ENCODE results near the gene FMO4.

FMO4 gene

DNA sequence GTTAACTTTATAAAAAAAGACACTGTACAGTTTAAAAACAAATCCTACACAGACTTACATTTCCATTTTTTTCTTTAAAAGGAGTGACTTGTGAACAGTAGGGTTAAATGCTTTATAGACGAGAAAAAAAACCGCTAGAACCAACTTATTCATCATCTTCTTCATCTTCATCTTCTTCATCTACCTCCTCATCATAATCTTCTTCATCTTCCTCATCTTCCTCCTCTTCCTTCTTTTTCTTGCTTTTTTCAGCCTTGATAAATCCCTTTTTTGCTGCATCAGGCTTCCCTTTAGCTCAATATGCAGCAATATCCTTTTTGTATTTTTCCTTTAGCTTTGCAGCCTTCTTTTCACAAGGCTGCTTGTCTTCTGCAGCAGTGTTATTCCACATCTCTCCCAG lies 43.2 kb upstream of the FMO4 start:
- TF ChIP-seq ZBTB7A (IDR thresholded peaks at IDR 0.05; ENCODE audit: low read depth): no peak
- no peak for TF ChIP-seq CEBPB (IDR thresholded peaks at IDR 0.05)
- no peak for TF ChIP-seq FOXM1 (IDR thresholded peaks at IDR 0.05; ENCODE audit: borderline replicate concordance, low read depth)
- TF ChIP-seq, protein P1, sequence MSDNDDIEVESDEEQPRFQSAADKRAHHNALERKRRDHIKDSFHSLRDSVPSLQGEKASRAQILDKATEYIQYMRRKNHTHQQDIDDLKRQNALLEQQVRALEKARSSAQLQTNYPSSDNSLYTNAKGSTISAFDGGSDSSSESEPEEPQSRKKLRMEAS (IDR thresholded peaks at IDR 0.05): no peak
- TF ChIP-seq TAF1 (IDR thresholded peaks at IDR 0.05; ENCODE audit: low read depth): no peak
- TF ChIP-seq EGR1 (IDR thresholded peaks at IDR 0.05): no peak
- no peak for TF ChIP-seq TCF12 (IDR thresholded peaks at IDR 0.05; ENCODE audit: low read depth)
- TF ChIP-seq YY1 (IDR thresholded peaks at IDR 0.05; ENCODE audit: low read depth): no peak
- no peak for TF ChIP-seq RAD21 (IDR thresholded peaks at IDR 0.05; ENCODE audit: low read depth)
- TF ChIP-seq, protein P2, sequence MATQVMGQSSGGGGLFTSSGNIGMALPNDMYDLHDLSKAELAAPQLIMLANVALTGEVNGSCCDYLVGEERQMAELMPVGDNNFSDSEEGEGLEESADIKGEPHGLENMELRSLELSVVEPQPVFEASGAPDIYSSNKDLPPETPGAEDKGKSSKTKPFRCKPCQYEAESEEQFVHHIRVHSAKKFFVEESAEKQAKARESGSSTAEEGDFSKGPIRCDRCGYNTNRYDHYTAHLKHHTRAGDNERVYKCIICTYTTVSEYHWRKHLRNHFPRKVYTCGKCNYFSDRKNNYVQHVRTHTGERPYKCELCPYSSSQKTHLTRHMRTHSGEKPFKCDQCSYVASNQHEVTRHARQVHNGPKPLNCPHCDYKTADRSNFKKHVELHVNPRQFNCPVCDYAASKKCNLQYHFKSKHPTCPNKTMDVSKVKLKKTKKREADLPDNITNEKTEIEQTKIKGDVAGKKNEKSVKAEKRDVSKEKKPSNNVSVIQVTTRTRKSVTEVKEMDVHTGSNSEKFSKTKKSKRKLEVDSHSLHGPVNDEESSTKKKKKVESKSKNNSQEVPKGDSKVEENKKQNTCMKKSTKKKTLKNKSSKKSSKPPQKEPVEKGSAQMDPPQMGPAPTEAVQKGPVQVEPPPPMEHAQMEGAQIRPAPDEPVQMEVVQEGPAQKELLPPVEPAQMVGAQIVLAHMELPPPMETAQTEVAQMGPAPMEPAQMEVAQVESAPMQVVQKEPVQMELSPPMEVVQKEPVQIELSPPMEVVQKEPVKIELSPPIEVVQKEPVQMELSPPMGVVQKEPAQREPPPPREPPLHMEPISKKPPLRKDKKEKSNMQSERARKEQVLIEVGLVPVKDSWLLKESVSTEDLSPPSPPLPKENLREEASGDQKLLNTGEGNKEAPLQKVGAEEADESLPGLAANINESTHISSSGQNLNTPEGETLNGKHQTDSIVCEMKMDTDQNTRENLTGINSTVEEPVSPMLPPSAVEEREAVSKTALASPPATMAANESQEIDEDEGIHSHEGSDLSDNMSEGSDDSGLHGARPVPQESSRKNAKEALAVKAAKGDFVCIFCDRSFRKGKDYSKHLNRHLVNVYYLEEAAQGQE (IDR thresholded peaks at IDR 0.05; ENCODE audit: low read depth): no peak
- TF ChIP-seq CREB1 (IDR thresholded peaks at IDR 0.05; ENCODE audit: low read depth): no peak

DNA sequence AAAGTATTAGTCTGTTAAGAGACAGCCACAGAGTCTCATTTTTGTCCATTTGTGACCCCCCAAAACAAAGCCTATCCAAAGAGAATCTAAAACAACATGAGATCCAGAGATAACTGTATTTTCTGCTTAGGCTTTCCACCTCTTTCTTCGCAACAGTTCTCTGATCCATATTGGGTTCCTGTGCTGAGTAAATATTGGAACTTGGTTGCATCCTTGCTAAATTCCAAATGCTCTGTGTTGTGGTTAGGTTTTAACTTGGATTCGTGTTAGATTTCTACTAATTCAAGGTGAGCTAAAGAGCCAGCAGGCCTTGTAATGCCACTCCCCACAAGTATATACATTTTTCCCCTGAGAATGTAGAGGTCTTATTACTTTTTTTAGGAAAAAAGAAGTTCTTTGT lies 36.4 kb upstream of the FMO4 start:
- TF ChIP-seq, protein P2 (IDR thresholded peaks at IDR 0.05; ENCODE audit: low read depth): no peak
- TF ChIP-seq NFIC (IDR thresholded peaks at IDR 0.05) (no peak), CREB1 (IDR thresholded peaks at IDR 0.05; ENCODE audit: low read depth) (no peak), FOXM1 (IDR thresholded peaks at IDR 0.05; ENCODE audit: borderline replicate concordance, low read depth) (no peak), TCF12 (IDR thresholded peaks at IDR 0.05; ENCODE audit: low read depth) (no peak), ZBTB7A (IDR thresholded peaks at IDR 0.05; ENCODE audit: low read depth) (no peak), EGR1 (IDR thresholded peaks at IDR 0.05) (no peak), CEBPB (IDR thresholded peaks at IDR 0.05) (no peak), EP300 (IDR thresholded peaks at IDR 0.05; ENCODE audit: borderline replicate concordance) (no peak), TEAD4 (IDR thresholded peaks at IDR 0.05) (no peak), TAF1 (IDR thresholded peaks at IDR 0.05; ENCODE audit: low read depth) (no peak), YY1 (IDR thresholded peaks at IDR 0.05; ENCODE audit: low read depth) (no peak), RAD21 (IDR thresholded peaks at IDR 0.05; ENCODE audit: low read depth) (no peak)
- TF ChIP-seq, protein P3, sequence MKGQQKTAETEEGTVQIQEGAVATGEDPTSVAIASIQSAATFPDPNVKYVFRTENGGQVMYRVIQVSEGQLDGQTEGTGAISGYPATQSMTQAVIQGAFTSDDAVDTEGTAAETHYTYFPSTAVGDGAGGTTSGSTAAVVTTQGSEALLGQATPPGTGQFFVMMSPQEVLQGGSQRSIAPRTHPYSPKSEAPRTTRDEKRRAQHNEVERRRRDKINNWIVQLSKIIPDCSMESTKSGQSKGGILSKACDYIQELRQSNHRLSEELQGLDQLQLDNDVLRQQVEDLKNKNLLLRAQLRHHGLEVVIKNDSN (IDR thresholded peaks at IDR 0.05): no peak
- TF ChIP-seq, protein P1 (IDR thresholded peaks at IDR 0.05): no peak

DNA sequence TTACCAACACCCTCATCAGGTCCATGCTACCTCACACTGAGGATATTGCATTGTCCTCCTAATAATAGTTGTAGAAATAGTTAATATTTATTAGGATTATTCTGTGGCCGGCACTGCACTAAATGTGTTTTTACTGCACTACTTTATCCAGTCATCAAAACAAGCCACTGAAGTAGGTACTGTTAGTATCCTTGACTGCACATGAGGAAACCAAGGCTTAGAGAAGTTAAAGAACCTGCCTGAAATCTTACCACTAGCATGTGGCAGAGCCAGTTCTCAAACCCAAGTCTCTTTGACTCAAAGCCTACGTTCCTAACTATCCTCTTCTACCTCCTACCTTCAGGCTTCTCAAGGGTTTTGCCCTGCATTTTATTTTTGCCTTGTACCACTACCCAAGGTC lies 34.7 kb upstream of the FMO4 start:
- TF ChIP-seq, protein P3 (IDR thresholded peaks at IDR 0.05): no peak
- no peak for TF ChIP-seq CREB1 (IDR thresholded peaks at IDR 0.05; ENCODE audit: low read depth)
- TF ChIP-seq YY1 (IDR thresholded peaks at IDR 0.05; ENCODE audit: low read depth): no peak

DNA sequence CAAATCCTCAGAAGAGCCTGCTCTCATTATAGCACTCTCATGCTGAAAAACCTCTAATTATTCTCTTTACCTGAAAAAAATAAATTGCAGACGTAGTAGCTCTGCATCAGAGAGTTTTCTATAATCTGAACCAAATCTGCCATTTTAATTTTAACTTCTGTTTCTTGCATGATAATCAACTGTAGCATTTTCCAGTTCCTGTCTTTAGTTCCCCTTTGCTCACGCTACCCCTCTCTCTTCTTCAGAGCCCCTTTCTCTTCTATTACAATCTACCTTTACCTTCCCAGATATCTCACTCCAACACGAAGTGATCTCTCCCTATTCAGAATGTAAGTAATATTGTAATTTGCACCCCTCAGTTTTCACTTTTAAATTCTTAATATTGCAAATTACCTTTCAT lies 34.3 kb upstream of the FMO4 start:
- TF ChIP-seq TEAD4 (IDR thresholded peaks at IDR 0.05): no peak
- no peak for TF ChIP-seq YY1 (IDR thresholded peaks at IDR 0.05; ENCODE audit: low read depth)
- no peak for TF ChIP-seq CREB1 (IDR thresholded peaks at IDR 0.05; ENCODE audit: low read depth)
- TF ChIP-seq ZBTB7A (IDR thresholded peaks at IDR 0.05; ENCODE audit: low read depth): no peak
- no peak for TF ChIP-seq EP300 (IDR thresholded peaks at IDR 0.05; ENCODE audit: borderline replicate concordance)
- no peak for TF ChIP-seq NFIC (IDR thresholded peaks at IDR 0.05)
- TF ChIP-seq FOXM1 (IDR thresholded peaks at IDR 0.05; ENCODE audit: borderline replicate concordance, low read depth): no peak
- TF ChIP-seq, protein P3 (IDR thresholded peaks at IDR 0.05): no peak
- TF ChIP-seq, protein P2 (IDR thresholded peaks at IDR 0.05; ENCODE audit: low read depth): no peak
- no peak for TF ChIP-seq TAF1 (IDR thresholded peaks at IDR 0.05; ENCODE audit: low read depth)
- no peak for TF ChIP-seq RAD21 (IDR thresholded peaks at IDR 0.05; ENCODE audit: low read depth)
- TF ChIP-seq, protein P1 (IDR thresholded peaks at IDR 0.05): no peak
- no peak for TF ChIP-seq CEBPB (IDR thresholded peaks at IDR 0.05)
- no peak for TF ChIP-seq EGR1 (IDR thresholded peaks at IDR 0.05)
- no peak for TF ChIP-seq TCF12 (IDR thresholded peaks at IDR 0.05; ENCODE audit: low read depth)

Measured in Ishikawa (cell line).